SKM-1 treated with dmso at 0.1 percent for 144 hours (cell line): Measurements from ENCODE around the gene PJA1.

Experiments used
- DNase-seq: peaks from one replicate; lab custom pipeline; 2025; ENCODE audit not compliant: unreplicated experiment; lab: John Stamatoyannopoulos, UW

The PJA1 gene

GRCh38 chrX:69144838-69145680, 20.2 kb downstream of the PJA1 start:
- no peak for DNase-seq

DNA sequence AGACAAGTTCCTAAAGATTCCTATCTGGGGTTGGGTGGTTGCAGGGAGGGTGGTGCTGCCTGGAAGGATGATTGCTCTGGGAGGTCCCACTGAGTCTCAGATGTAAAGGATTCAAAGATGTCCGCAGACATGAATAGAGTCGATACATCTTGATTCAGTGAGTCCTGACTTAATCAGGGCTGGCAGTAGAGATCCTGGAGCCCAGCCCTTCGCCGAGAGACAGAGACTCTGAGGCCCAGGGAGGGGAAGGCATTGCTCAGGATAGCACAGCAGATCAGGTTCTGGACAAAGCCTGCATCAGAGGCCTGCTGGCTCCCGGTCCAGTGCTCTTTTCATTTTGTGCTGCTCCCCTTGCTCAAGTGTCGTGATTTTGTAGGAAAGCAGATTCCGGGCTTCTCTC, 21.7 kb downstream of the PJA1 start:
- no peak for DNase-seq

DNA sequence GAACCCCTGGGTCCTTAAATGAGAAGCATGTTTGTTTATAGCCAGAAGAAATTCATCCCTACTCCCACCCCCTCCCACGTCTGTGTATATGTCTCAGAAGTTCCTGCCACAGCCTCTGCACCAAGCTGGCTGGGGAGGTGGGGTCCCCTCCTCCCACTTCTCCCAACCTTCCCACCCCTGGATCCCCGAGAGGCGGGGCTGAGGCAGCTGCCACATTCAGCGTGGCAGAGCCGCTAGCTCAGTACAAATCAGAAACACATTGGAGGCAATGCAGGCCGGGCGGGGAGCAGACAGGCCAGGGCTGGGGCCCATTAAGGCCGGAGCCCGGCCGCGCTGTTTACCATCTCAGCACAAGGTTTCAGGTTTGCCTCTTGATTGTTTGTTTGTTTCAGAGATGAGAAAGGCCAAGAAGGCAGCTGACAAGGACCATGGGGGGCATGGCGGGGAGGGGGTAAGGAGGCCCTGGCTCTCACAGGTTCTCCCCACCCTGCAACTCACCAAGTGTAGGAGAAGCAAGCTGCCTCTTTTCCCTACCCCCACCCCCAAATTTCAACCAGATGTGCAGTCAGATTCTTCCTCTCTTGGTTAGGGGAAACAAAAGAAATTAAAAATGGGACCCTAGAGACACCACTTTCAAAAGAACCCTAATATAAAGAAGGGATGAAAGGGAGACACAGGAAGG, 22.3 kb downstream of the PJA1 start:
- no peak for DNase-seq

DNA sequence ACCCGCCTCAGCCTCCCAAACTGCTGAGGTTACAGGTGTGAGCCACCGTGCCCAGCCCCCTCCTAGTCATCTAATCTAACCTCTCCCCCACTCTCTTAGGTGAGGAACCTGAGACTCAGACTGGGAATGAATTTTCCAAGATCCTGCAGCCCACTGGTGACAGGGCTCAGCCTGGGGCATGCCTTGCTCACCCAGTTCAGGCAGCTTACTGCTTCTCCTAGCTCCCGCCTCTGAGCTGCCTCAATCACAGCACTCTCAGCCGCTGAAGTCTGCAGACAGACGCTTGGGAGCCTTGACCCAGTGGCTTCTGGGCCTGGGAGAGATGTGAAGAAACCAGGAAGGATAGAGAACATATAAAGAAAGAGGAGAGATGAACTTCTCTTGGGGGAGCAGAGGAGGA, 24.4 kb downstream of the PJA1 start:
- DNase-seq, result no peak

DNA sequence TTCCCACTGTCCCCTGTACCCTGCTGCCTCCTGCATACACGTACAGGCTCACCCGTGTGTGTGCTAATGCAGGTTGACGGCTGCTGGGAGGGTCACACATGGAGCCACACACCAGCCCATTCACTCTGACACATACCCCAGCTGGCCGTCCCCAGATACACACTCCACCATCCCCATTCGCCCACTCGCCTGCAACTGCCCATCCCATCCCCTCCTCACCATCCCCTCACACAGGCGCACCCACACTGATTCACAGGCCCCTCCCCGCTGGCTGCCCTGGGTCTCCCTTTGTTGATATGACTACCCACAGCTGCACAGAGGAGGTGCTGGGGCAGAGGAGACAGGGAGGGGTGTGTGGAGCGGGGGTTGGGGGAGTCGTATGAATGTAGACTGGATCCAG, 25.7 kb downstream of the PJA1 start:
- no peak for DNase-seq

DNA sequence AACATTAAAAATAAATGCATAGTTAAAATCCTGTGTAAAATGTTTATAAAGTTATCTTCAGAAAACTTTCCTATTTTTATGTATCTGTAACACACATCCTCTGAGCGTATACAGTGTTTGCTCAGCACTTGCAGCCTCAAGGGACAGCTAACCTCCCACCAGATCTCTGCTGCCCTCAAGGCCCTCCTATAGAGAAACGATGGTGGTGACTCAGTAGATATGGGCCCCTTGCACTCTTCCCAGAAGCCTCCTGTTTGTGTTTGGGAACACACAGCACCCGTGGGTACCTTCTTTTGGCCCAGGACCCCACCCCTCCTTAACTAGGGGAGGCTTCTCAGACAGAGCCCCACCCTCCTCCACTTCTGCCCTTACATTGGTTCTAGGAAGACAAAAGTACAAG, 26.7 kb downstream of the PJA1 start:
- no peak for DNase-seq

DNA sequence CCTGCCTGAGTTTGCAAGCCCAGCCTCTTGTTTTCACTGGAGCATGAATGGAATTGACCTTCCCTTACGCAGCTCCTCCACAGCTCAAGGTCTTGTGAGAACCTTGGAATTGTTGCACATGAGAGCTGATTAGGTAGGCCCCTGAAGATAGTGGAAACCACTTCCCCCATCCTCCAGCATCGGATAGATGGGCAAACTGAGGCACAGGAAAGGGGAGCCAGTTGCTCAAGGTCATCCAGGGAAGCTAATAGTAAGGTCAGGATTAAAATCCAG, 27.2 kb downstream of the PJA1 start:
- no peak for DNase-seq

- DNase-seq, result no peak
Observed at GRCh38 chrX:69137371-69138117, 27.7 kb downstream of the PJA1 start.

DNA sequence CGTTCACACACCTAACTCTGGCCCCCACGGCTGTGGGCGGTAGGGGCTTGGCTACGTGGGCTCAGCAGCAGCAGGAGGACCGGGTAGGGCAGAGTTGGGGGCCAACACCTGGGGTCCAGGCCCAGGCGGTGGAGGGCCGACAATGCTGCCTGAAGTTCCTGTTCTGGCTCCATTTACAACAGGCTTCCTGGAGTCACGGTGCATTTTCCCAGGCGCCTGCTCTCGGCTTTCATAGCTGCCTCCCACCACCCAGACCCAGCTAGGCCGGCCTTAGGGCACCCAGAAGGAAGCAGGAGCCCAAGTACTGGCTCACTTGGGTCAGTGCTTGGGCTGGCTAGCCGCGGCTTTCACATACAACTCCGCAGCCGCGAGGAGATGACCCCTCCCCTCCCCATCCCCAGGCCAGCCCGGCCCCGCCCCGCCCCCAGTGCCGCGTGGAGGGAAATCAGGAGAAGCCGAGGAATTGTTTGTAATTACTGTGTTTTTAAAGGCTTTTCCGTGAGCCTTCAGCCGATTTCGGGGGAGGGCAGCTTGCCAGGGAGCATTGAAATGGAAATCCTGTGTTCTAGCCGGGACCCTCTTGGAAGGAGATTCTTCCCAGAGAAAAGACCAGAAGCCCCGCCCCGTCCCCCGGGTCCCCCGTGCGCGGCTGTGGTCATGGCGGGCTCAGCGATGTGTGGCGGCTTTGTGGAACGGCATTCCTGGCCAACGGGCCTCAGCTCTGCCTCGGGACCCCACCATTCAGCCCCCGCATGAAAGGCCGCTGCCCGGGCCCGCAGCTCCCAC, 28.5 kb downstream of the PJA1 start:
- no peak for DNase-seq

GRCh38 chrX:69133921-69134542, 31.2 kb downstream of the PJA1 start:
- no peak for DNase-seq

DNA sequence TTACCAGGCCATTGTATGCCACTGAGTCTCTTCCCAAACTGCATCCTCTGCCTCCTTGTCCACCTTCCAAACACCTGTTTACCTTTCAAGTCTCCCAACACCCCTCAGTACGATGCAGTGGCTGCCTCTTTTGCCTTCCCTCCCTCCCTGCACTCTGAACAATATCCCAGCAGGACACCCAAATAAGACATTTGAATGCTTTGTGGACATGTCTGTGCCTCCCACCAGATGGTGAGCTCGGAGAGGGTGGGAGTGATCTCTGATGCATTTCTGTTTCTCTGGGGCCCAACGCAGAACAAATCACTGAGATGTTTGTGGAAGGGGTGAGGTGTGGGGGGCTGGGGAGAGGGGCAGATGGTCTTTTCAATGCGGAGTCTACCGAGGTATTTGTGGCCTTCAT, 33.4 kb downstream of the PJA1 start:
- DNase-seq, result no peak

- DNase-seq, result no peak
Observed at GRCh38 chrX:69130439-69130838, 34.8 kb downstream of the PJA1 start.

- DNase-seq, result no peak
Observed at GRCh38 chrX:69128588-69128987, 36.7 kb downstream of the PJA1 start.

DNA sequence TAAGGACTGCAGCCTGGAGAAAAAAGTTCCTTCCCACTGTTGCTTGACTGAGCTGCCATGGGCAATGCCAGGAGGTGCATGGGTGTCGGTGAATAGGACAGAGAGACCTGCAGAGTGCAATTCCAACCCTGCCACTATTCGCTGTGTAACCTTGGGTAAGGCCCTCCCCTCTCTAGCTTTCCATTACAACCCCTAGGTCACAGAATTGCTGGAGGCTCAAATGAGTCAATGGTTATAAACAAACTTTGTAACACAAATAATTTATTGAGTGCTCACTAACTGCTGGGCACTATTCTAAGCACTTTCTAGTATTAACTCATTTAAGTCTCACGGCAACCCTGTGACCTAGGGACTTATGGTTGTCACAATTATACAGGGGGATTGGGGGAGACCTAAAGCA, 37.8 kb downstream of the PJA1 start:
- no peak for DNase-seq

GRCh38 chrX:69126642-69127041, 38.6 kb downstream of the PJA1 start:
- DNase-seq, result no peak

GRCh38 chrX:69125094-69125493, 40.2 kb downstream of the PJA1 start:
- DNase-seq, result no peak

DNA sequence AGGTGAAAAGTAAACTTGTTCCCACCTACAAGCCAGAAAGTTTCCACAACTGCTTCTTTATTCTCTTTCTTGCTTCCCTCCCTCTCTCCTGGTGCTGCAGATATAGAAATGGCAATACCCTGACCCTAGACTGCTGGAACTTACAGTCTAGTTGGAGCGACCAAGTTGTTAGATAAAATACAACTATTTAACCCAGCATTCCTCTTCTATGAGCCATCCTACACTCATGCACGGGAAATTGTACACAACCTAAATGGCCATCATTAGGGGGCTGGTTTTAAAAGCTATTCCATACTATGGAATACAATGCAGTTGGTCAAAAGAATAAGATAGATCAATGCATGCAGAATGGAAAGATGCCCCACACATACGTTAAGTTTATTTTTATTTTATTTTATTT, 41.1 kb downstream of the PJA1 start:
- no peak for DNase-seq

GRCh38 chrX:69123481-69123880, 41.8 kb downstream of the PJA1 start:
- DNase-seq, result no peak

- no peak for DNase-seq
Observed at GRCh38 chrX:69121321-69122000, 43.8 kb downstream of the PJA1 start.

- DNase-seq, result no peak
Observed at GRCh38 chrX:69120476-69120875, 44.8 kb downstream of the PJA1 start.
